Measurements from ENCODE around the gene FBXO9.
A peak's percentile ranks its signal among the peaks of the same experiment; 100 is the strongest.
"Not testable (repeated sequence)": the region's sequence is repeated elsewhere in the genome, so short reads cannot be mapped to it uniquely, and the experiment has no call there.

The FBXO9 gene

DNA sequence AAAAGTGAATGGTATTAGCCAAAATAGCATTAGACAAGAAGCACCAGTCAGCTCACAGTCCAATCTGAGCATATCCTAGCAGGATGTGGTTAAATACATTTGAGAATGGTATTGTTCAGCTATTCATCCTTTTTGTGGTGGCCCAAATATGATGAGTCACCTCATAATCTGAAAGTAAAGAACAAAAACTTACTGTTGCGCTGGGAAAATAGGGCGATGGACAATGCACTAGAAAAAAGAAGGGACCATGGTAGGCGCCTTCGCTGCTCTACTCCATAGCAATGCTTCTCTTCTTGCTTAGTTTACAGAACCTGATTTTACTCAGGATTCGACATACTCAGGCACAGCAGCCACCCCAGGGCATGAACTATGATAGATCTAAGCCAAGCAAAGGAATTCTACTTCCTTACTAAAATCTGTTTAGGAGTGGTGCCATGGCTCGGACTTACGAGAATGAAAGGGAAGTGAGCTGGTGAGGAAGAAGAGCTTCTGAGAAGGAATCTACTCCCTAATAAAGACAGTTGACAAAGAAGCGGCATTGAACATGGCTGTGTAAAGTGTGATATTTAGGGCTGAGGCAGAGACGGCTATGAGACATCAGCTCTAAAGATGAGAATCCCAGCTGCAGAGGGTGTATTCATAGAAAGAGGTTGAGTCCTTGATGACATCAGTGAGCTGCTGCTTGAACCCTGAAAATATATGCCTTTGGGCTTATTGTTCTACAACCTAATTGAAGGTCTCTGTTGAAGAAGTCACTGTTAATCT is 16.6 kb upstream of the FBXO9 start:
- DNase-seq: no peak

DNA sequence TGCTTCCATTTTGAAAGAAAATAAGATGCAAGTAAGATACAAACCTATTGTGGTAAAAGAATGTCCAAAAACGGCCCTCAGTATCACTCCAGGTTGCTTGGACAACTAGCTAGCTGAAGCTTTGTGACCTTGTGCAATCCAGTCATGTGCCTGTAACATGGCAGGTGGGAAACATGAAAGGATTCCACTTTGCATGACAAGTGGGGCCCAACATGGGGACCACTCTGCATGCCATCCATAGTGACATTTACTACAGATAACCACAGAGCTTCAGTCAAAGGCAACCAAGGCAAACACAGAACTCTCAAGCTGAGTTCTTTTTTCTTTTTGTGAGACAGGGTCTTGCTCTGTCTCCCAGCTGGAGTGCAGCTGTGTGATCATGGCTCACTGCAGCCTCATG is 15.8 kb upstream of the FBXO9 start:
- no peak for DNase-seq

DNA sequence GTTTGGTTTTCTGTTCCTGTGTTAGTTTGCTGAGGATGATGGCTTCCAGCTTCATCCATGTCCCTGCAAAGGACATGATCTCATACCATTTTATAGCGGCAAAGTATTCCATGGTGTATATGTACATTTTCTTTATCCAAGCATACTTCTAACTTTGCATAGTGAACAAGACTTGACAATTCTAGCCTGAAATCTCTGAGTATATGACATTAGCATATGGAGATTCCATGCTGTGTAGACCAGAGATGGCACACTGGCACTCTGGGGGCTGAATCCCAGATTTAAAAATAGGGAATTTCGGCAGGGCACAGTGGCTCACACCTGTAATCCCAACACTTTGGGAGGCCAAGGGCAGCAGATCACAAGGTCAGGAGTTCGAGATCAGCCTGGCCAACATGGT is 13.1 kb upstream of the FBXO9 start:
- DNase-seq: not testable (repeated sequence)

DNA sequence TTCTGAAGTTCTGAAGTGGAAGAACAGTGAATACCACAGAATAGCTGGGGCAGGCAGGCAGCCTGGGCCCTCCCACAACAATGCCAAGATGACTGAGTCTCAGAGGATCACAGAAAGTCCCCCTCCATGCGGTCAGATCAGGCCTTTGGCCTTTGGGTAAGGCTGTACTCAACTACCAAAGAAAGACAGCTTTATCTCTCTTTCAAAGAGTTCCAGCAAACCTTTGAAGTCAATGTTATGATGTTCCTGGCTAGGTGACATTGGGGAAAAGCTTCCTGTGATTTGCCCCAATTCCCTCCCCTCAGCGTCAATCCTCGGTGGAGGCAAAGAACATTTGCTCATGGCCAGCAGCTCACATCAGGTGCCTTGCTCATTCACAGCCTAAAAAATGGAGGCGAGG is 10.7 kb upstream of the FBXO9 start:
- no peak for DNase-seq

DNA sequence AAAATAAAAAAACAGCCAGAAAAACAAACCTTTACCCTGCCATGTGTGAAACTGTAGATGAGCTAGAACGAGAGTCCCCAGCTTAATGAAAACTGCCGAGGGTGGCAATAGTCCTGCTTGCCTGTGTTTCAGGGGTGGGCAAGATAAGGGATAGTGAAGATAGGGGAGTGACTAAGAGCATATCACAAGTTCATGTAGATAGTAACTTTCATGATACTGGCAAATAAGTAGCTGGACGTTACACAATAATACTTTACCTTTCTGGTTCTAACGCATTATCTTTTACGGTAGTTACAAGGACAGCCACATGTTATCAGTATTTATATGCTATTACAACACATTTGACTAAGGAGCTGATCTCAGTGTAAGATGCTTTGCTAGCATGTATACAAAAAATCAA is 9.3 kb upstream of the FBXO9 start:
- DNase-seq: no peak

DNA sequence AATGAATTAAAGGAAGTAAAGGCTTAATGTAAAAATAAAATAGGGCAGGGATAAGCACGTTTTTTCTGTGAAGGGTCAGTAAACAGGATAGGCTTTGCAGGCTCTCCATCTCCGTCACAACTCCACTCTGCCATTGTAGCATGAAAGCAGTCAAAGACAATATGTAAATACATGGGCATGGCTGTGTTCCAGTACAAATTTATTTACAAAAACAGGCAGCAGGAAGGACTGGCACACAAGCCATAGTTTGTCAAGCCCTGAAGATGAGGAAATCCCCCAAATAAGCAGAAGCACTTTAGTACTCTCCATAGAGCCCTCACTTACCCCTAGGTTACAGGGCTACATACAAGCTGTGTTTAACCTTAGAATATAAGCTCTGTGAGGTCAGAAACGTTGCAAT is 8.9 kb upstream of the FBXO9 start:
- DNase-seq: no peak

DNA sequence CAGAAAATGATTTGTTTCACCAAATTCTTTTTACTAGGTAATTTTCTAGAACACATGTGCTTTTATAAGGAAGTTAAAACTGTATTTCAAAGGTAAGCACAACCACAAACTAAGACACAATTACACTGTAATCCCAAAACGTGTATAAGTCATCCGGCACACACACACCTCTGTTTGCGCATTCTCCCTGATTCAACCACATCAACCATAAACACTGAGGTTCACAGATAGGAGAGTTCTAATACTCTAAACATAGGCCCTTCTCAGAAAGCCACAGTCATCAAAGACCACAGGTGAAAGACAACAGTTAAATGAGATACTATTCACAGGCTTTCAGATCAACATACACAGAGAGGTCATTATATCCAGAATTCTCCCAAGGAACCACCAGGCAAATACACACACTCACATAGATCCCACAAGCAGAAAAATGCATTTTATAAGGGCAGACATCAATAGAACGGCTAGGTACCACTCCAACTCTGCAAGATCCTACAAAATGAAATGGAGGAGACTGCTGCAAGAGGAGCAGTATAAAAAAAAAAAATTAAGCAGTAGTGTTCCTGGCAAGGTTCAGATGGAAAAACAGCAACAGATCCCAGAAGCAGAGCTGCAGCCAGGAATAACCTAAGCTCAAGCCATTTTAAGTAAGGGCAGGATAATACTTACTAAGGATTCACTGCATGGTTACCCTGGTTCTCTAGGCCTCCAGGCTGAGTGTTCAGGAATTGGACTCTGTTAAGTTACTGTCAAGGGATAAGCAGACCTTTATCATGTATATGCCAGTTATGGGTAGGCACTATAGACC is 6.6 kb upstream of the FBXO9 start:
- DNase-seq: no peak

DNA sequence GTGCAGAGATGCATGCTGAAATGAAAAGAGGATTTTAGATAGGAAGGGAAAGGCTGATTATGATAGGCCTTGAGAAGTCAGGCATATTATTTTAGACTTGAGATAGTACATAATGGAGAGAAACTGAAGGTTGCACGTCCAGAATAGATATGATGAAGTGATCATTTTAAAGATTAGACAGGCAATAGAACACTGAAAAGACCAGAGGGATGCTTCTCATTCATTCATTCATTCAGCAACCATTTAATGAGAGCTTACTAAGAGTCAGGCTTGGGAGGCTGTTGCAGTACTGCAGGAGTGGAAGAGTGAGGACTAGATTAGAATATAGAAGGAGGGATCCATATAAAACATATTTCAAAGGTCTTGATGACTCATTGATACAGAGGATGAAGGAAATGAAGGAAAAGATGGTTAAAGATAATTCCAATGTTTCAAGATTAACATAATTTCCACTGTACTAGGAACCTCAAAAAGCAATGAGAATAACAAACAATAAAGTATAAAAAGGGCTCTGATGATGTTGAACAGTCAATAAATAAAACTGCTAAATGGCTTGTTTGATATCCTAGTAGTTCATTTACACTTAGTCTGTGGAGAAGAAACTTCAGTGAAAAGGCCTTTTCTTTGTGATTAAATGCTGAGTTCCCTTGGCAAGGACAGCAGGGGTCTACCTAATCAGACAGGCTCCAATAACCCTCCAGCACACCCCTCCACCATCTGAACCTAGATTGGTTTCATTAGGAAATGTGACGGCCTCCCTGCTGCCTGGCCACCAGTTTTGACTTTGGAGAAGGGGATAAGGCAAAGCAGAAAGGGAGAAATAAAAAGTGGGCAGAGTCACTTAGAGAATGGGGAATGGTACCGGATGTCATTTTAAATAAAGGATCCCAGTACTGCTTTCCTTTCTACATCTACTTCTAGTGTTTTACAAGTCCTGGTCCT is 5.3 kb upstream of the FBXO9 start:
- no peak for DNase-seq

DNA sequence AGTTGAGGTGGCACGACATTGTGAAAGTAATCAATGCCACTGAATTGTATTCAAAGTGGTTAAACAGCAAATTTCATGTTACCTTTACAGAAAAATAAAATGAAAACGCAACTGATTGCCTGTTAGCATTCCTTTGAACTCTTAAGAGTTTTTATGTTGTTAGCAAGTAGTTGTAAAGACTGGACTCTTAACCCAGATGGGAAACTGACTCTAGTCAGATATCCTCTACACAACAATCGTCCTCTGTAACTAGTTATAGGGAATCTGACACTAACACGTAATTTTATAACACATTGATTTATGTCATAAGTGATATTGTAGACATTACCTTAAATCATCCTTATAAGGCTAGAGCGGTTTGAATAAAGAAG is 3.0 kb upstream of the FBXO9 start:
- DNase-seq: no peak

DNA sequence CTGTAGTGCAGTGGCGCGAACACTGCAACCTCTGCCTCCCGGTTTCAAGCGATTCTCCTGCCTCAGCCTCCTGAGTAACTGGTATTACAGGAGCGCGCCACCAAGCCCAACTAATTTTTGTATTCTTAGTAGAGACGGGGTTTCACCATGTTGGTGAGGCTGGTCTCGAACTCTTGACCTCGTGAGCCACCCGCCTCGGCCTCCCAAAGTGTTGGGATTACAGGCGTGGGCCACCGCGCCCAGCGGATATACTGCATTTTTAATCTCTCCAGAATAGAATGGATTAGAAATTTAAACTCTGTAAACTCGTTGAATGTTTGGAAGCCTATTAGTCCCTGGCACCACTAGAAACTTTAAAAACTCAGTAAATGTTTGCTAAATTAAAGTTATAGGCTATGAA is 949 bp upstream of the FBXO9 start:
- DNase-seq: not testable (repeated sequence)

DNA sequence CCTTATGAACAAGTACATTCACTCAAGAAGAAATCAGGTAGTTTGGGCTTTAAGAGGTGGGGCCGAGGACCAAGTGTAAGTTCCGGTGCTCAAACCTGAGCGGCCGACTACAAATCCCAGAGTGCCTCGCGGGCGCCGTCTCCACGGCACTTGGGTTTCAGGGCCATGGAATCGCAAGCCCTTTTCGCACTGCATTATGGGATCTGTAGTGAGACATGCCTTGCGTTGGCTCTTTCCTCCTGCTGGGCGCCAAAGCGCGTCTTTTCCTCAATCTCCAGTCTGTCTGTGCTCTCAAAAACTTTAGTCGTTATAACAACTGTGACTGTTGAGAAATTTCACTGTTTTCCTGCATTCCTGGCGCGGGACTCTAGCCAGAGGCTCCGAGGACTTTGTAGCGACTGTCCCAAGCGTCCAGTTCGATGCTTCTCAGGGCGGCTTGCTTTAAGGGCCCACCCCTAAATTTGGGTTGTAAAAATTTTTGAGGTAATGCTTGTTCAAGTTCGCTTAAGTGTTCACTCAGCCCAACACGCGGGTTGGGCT is 408 bp upstream of the FBXO9 start:
- DNase-seq: peak; percentile 93 to 94

DNA sequence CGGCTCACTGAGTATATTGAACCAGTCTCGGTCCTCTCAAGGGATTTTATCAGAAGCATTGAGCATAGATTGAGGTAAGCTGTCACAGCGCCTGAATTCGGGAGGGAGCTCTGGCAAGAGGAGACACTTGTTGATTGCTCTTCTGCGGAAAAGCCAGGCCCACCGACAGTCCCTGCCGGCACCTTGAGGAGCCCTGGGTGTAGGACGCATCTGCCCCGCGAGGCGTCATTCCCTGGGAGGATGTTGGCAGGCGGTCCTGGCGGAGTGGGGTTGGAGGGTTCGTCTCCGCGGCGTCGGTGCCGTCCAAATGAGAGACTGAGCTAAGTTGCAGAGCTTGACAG is 843 bp downstream of the FBXO9 start:
- DNase-seq: peak; percentile 45 to 57

DNA sequence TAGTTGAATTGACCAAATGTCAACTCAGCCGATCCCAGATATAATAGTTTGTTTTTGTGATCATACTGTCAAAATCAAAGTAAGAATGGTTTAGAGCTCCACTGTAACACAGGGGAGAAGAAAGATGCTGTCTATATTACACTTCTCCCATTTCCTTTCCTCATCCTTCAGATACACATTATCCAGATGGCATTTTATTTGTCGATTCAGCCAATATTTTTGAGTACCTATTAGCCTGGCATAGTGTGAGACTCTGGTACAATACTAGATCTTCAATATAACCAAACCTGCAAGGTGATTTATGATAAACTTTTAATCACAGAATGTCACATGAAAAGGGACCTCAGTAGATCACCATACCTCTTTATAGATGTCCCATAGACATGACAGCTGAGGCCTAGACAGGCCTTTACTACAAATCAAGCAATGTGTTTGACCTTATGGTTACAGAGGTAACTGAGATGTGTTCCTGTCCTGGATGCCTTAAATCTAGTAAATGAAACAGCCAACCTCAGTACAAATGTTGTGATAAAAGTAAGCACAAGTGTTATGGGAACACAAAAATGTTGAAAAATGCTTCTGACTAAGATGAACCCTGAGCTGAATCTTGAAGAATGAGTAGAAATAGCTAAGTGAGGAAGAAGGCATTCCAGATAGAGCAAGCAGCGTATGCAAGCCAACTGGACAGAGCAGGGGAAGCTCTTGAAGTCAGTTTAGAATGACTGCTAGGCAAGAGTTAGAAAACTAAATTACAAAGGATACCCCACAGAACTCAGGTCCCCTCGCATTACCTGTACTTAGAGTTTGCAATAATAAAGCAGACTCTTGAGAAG is 1.9 kb downstream of the FBXO9 start:
- DNase-seq: no peak

DNA sequence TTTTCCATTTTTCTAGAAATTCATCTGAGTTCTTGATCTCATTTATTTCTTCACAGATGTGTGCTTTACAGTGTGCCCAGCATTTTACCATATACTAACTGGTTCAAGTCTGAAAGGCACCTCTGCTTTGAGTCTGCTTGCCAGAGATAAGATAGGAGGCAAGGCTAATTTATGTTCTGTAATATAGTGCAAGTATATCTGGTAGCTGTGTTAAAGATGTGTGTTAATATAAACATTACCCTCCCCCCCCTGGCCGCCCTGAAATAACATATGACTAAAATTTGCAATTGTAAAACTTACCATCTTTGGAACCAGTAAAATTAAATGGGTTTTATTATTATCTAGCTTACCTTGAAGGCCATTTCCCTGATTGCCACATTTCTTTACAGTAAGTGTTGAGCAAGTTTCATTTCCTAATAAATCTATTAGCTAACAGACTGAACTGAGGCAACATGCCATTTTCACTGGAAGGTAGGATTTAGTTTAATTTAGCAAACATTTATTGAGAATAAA is 2.7 kb downstream of the FBXO9 start:
- DNase-seq: no peak

DNA sequence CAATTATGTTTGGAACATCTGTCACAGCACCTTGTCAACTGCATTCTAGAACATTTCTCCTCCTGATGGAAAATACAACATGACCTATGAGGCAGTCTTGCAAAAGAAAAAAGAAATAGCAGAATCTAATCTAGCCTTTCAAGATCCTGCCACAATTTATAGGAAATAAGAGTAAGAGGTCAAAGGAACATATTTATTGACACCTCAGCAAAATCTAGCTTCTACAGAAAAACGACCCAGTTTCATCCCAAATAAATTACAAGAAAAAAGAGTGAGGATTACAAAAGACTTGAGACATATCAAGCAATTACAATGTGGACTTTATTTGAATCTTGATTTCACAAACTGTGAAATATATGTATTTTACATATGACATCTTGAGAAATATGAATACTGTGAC is 4.2 kb downstream of the FBXO9 start:
- no peak for DNase-seq

DNA sequence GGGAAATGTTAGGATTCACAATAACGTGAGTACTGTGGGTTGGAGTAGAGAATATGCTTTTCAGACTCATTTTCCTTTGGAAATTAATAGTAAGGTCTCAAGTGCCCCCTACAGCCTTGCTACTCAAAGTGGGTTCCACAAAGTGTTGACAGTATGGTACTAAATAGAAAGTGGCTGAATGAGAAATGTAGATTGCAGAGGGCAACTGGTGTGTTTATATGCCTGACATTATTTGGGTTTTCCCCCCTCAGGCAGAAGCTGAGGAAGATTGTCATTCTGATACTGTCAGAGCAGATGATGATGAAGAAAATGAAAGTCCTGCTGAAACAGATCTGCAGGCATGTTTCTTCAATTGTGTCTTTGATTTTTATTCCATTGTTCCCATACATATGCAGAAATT is 5.6 kb downstream of the FBXO9 start:
- DNase-seq: no peak

DNA sequence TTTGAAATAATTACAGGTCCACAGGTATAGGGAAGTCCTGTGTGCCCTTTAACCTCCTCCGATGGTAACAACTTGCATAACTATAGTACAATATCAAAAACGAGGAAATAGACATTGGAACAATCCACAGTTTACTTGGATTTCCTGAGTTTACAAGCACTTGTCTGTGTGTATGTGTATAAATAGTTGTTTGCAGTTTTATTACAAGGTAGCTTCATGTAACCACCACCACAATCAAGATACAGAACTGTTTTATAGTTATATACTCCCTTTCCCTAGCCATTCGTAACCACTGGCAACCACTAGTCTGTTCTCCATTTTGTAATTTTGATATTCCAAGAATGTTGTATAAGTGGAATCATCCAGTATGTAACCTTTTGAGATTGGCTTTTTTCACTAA is 9.1 kb downstream of the FBXO9 start:
- DNase-seq: no peak

DNA sequence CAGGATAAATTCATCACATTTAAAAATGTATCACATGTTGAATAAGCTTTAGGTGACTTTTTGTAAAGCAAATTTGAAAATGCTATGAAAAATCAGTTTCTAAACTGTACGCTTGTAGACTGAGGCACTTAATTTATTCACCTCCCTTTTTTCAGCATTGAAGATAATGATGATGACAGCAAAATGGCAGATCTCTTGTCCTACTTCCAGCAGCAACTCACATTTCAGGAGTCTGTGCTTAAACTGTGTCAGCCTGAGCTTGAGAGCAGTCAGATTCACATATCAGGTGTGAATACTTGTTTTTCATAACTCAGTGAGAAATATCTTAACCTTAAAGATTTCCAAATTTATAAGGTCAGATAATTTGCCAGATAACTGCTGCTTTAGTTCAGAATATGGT is 15.6 kb downstream of the FBXO9 start:
- DNase-seq: no peak

DNA sequence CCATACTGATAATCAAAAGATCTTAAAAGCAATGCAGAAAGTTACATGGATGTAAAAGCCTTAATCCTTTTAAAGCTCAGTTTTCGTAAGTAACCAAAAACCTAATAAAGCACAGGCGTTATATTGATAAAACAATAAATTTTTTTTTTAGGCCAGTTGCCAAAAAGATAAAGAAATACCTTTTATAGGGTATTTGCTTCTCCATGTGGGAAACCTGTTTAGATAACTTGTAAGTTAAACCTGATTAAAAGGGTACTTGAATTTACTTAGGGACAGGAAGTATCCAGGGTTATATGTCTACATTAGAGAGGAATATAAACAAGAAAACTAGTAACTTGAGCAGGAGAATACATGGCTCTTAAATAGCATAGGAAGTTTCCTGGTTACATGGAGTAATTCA is 21.1 kb downstream of the FBXO9 start:
- DNase-seq: no peak

DNA sequence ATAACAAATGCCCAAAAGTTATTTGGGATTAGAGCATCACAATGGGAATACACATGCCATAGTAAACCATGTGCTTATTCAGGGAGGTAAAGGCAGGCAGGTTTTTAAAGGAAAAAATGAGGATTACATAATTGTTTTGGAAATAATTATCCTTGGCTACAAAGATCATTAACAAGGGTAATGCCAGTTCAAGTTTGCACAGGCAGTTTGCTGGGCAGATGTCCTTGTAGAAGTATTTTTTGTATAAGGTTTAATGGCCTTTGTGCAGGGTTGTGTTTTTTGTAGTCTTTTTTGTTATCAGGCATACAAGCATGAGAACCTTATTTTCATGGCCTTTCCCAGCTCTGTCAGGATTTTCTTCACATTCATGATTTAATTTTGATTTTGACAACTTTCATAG is 24.7 kb downstream of the FBXO9 start:
- no peak for DNase-seq

DNA sequence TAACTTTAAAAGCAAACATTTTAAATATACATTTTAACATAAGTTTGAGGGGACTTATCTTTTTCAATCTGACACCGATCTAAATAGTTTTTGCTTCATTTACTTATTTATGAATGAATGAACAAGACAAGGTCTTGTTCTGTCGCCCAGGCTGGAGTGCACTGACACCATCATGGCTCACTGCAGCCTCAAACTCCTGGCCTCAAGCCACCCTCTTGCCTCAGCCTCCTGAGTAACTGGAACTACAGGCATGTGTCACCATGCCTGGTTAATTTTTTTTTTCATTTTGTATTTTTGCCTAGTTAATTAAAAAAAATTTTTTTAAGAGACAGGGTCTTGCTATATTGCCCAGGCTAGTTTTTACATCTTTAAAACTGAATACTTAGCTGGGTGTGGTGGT is 25.4 kb downstream of the FBXO9 start:
- no peak for DNase-seq

DNA sequence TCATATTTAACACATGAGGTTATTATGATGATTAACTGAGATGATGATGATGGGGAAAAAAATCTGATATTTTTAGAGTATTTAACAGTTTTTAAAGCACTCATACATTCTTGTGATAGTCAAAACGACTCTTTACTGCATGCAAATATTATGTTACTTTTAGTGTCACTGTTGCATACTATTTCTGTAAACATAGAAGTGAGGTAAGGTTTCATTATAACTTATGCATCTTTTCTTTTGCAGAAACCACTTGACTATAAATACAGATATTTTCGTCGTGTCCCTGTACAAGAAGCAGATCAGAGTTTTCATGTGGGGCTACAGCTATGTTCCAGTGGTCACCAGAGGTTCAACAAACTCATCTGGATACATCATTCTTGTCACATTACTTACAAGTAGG is 30.1 kb downstream of the FBXO9 start:
- DNase-seq: no peak
